HAP-1 (cell line): ENCODE measurements around the gene ANKRD13B.

ENCODE experiments used
- DNase-seq, 2 experiments: peaks; one replicate each; pipeline ENCODE4 v3.0.0-alpha.2; 2016 to 2020; ENCODE audit warnings: low spot score in 2 of 2
- H3K27me3 ChIP-seq: fragments of 250-450 bp; sonication (Bioruptor Pico); 2 replicates; pipeline ENCODE4 v1.5.1; 2020; ENCODE audit warnings: low read depth, mild to moderate bottlenecking, moderate library complexity
- H3K36me3 ChIP-seq: fragments of 250-450 bp; sonication (Bioruptor Pico); replicated peaks from 2 replicates; pipeline ENCODE4 v1.5.1; 2020; ENCODE audit warnings: mild to moderate bottlenecking
- H3K4me1 ChIP-seq: fragments of 250-450 bp; sonication (Bioruptor Pico); 2 replicates; pipeline ENCODE4 v1.5.1; 2020; ENCODE audit warnings: mild to moderate bottlenecking
- H3K4me3 ChIP-seq: fragments of 250-450 bp; sonication (Bioruptor Pico); 2 replicates; pipeline ENCODE4 v1.5.1; 2020; ENCODE audit warnings: mild to moderate bottlenecking, moderate library complexity
- H3K9me3 ChIP-seq: fragments of 250-450 bp; sonication (Bioruptor Pico); 2 replicates; pipeline ENCODE4 v1.5.1; 2020; ENCODE audit warnings: mild to moderate bottlenecking, moderate library complexity
- in situ Hi-C: fragments of 300-500 bp; cut with MboI; formaldehyde crosslinking; loops from 3 replicates; pipeline ENCODE4 v1.14.3; 2020; ENCODE audit warnings: low sequenced_read_pairs, inconsistent platforms, mixed read lengths

The ANKRD13B gene

DNA sequence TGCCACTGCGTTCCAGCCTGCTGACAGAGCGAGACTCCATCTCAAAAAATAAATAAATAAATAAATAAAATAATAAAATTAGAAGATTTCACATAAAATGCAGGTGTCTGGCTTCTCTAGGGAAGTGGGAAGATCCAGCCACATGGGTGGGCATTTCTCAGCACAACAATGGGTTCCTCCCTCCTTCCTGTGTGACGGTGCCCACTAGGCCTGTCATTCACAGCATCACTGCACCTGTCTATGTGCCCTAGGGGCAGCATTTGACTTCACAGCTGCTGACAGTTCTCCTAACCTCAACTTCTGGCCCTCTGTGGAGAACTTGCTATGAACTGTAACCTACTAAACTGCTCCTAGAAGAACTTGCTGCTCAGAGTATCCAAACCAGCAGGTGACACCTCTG is 29.1 kb upstream of the ANKRD13B start:
- no peaks in the 10 kb centered on the region for H3K27me3 ChIP-seq
- H3K4me3 ChIP-seq = no peak overlapping the region
- peaks cover 22% of the 10 kb centered on the region for H3K36me3 ChIP-seq
- in situ Hi-C loops = no loop called here
- DNase-seq = no peak
- peaks cover 12% of the 10 kb centered on the region for H3K4me1 ChIP-seq
- no peaks in the 10 kb centered on the region for H3K9me3 ChIP-seq

DNA sequence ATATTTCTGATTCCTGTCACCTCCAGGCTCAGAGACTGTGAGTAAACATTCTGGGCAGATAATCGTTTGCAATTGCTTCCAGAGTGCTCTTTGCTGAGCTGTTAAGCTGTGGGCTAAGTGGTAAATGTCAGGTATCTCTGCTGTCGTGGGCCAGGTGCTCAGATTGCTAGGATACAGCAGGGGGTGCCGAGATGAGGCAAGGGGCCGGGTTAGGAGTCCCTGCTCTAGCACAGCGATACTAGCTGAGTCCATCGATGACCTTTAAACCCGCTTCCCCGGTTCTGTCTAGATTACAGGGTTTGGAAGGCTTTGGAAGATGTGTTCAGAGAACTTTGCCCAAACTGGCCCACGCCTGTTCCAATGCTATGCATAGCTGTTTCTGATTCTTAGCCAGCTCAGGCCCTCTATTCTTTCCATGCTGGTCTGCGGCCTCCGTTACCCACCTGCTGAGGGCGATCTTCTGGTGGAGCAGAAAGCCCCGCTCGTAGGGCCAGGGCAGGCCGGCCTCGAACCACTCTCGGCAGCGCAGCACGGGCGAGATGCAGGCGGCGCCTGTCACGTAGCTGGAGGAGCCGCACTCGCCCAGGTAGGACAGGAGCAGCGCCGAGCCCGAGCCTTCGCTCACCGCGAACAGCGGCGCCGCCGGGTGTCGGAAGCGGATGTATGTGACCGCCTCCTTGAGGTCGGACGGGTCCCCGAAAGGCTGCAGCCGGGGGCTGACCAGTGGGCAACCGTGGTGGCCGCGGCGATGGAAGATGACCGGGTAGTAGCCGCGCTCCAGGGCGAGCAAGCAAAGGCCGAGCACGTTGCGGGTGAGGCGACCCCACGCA is 27.1 kb upstream of the ANKRD13B start:
- peaks cover 22% of the 10 kb centered on the region for H3K36me3 ChIP-seq
- peak overlapping the region; percentile 56 for H3K4me3 ChIP-seq
- H3K9me3 ChIP-seq = no peaks in the 10 kb centered on the region
- H3K27me3 ChIP-seq = no peaks in the 10 kb centered on the region
- peak in 1 of 2 experiments; percentile 75 for DNase-seq
- H3K4me1 ChIP-seq = peaks cover 12% of the 10 kb centered on the region
- in situ Hi-C loops = loop anchor here (5.0 kb wide), 1 partner anchor 51 kb away; no protein-coding TSS in a partner anchor

DNA sequence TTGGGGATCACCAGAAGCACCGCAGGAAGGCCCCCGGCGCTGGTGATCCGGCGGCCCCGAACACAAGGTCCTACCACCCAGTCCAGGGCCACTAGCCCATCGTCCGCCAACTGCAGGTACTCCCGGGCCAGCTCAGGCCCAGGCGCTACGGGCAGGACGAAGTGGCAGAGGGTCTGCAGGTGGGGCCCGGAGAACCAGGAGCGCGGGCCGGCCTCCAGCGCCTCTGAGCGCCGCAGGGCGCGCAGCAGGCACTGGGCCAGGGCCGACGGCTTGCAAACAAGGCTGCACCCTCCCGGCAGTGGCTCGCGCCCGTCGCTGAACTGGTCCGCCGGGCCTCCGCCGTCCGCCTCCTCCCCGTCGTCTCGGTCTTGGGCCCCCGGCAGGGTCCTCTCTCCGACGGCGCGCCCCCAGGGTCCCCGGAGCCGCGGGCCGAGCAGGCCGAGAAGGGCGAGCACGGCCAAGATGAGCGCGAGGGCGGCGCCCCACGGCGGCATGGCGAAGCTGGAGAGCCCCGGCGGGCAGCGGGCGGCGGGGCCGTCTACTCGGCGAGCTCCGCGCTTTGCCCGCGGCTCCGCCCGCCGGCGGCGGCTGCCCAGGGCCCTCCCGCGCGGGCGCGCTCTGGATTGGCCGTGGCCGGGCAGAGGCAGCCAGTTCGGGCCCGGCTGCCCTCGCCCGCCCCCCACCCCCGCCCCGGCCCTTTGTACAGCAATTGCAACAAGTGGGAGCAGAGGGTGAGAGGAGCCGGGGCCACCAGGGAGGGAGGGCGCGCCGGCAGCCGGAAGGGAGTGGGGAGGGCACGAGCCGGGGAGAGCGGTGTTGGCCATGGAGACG is 26.2 kb upstream of the ANKRD13B start, which contains the start of gene ABHD15:
Gene ABHD15 (minus strand): TSS at position 565 of the 831 bp plus-strand sequence. CDS start 71 bp downstream, at position 494.
- in situ Hi-C loops = loop anchor here (5.0 kb wide), 1 partner anchor 51 kb away; no protein-coding TSS in a partner anchor
- Histone ChIP-seq H3K9me3 (no peaks in the 10 kb centered on the region), H3K4me3 (peak within 1 kb of the TSS; percentile 56), H3K4me1 (peaks cover 12% of the 10 kb centered on the region), H3K36me3 (peaks cover 15% of the 10 kb centered on the region), H3K27me3 (no peaks in the 10 kb centered on the region)
- DNase-seq = peak; percentile 45 to 72

DNA sequence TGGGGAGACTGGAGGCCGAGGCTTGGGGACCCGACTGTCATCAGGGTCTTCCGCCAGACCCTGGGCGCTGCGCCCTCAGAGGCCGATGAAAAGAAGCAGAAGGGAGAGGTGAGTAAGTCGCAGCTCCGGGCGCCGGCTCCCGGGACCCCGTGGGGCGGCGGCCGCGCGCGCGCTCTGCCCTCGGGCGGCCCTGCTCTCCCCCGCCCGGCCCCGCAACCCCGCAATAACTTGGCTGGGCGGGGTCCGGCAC is 25.7 kb upstream of the ANKRD13B start:
- Histone ChIP-seq H3K9me3 (no peaks in the 10 kb centered on the region), H3K4me3 (peak overlapping the region; percentile 56), H3K27me3 (no peaks in the 10 kb centered on the region), H3K36me3 (peaks cover 18% of the 10 kb centered on the region), H3K4me1 (peaks cover 12% of the 10 kb centered on the region)
- in situ Hi-C loops = loop anchor here (5.0 kb wide), 1 partner anchor 50 kb away; no protein-coding TSS in a partner anchor
- DNase-seq = no peak

DNA sequence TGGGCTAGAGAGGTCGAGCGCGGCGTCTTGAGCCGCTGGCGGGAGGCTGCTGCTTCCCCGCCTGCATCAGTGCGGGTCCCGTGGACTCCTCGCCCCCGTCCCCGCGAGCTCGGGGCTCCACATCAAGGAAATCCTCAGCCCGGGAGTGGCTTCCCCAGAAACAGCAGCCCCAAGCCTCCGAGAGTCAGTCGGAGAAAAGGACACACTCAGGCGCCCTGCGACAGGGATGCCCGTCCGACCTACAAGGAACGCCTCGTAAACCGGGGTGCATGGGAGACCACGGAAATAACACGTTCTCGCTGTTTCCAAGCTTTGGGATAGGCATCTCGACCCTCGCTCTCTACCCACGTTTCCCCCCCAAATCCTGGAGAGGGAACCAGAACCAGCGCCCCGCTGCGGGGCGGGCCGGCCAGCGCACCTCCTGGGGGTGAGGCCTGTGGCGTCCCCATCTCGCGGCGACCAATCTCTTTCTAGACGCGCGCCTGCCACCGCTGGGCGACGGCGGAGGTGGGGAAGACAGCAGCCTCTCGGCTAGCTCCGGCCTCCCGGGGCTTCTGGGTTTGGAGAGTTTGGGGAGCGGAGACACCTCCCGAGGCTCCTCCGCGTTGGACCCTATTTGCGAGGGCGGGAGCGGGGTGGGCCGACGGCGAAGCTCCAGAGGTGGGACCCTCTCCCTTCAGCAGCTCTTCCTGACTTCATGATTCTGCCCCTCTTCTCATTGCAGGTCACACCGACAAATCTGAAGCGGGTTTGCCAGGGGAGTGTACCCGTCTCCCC is 25.2 kb upstream of the ANKRD13B start:
- Histone ChIP-seq H3K4me1 (peaks cover 12% of the 10 kb centered on the region), H3K36me3 (peaks cover 15% of the 10 kb centered on the region), H3K4me3 (peak overlapping the region; percentile 56), H3K9me3 (no peaks in the 10 kb centered on the region), H3K27me3 (no peaks in the 10 kb centered on the region)
- in situ Hi-C loops = loop anchor here (5.0 kb wide), 1 partner anchor 50 kb away; no protein-coding TSS in a partner anchor
- peak; percentile 63 to 85 for DNase-seq

DNA sequence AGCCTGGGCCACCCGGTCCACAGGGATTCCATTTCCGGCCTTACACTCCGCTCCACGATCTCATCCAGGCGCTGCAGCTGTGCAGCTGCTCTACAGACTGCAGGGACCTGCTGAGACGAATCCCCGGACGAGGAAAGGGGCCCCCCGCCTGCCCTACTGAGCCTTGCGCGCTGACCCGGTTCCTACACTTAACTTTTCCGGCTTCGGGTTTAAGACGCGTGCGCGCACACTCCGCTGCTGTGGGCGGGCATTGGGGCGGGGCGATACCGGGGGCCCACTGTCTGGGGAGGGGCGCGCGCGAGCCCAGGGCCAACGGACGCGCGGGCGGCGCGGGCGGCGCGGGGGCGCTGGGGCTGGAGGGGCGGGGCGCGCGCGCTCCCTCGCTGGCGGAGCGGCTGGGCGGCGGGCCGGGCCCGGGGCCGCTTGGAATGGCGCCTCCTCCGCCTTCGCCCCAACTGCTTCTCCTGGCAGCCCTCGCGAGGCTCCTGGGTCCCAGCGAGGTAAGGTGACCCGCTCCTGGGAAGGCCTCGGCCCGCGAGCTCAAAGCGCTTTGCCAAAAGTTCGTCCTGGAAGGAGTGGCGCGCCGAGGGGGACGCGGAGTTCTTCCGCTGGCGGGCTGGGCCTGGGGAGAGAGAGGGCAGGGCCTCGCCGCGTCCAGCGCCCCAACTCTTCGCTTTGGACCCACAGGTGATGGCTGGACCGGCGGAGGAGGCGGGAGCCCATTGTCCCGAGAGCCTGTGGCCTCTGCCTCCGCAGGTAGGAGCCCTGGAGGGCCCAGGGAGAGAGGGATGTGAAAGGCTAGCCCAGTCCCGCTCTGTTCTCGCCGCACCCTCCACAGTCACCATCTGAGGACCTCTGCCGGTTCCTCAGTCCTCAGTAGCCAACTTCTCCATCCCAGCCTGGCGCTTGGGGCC is 24.3 kb upstream of the ANKRD13B start, which contains the start of gene TP53I13:
Gene TP53I13 (plus strand): TSS at position 371 of the 914 bp plus-strand sequence. CDS start 58 bp downstream, at position 429.
- H3K27me3 ChIP-seq = no peaks in the 10 kb centered on the region
- in situ Hi-C loops = loop anchor here (5.0 kb wide), 1 partner anchor 49 kb away; no protein-coding TSS in a partner anchor

DNA sequence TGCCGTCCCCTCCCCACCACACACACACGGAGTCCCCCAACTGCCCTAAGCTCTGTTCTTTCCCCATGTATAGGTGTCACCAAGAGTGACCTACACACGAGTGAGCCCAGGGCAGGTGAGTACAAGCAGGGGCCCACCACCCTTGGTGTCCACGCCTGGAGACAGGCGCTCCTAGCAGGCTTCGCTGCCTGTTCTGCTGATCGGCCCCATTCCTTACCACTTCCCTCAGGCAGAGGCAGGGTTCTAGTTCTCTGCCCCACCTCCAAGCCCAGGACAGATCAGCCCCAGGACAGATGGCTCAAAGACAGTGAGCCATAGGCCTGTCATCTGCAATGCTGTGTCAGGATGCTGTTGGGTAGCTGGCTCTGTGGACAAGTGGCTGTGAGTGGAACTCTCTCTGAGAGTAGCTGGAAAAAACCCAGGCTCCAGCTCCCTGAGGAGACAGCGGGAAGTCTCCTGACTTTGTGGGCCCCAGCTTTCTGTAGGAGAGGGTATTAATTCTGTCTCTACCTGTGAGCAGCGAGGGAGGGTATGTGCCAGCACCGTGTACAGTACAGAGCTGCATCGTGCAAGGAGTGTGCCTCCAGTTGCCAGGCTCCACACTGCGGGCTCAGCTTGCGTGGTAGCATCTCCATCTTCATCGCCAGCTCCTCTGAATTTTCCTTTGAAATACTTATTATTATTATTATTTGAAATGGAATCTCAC is 23.5 kb upstream of the ANKRD13B start:
- in situ Hi-C loops = loop anchor here (5.0 kb wide), 1 partner anchor 48 kb away; no protein-coding TSS in a partner anchor
- peaks cover 20% of the 10 kb centered on the region for H3K36me3 ChIP-seq
- H3K27me3 ChIP-seq = no peaks in the 10 kb centered on the region
- peak in 1 of 2 experiments; percentile 11 for DNase-seq
- peaks cover 9% of the 10 kb centered on the region for H3K4me1 ChIP-seq
- H3K4me3 ChIP-seq = peak overlapping the region; percentile 56
- no peaks in the 10 kb centered on the region for H3K9me3 ChIP-seq

More for the DNA sequence above, 24.3 kb upstream of the ANKRD13B start, which contains the start of gene TP53I13:
- H3K4me3 ChIP-seq = peak within 1 kb of the TSS; percentile 56
- no peaks in the 10 kb centered on the region for H3K9me3 ChIP-seq
- DNase-seq = peak; percentile 82 to 96
- peaks cover 19% of the 10 kb centered on the region for H3K36me3 ChIP-seq
- H3K4me1 ChIP-seq = peaks cover 12% of the 10 kb centered on the region

DNA sequence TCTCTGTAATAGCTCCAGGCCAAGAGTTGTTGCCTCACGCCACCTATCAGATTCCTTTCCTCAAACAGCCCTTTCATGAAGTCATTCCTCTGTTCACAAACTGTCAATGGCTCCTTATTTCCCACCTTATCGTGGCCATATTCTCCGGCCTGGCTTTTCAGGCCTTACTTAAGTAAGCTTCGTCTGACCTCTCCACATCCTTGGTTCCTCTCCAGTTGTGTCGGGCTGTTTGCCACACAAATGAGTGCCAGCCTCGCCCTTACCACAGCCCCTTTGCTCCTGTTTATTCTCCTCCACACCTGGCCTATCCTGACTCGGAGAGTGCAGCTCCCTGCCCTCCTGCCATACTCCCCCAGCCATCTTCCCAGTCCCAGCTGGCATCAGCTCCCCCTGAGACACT is 22.4 kb upstream of the ANKRD13B start:
- Histone ChIP-seq H3K9me3 (no peaks in the 10 kb centered on the region), H3K36me3 (peaks cover 28% of the 10 kb centered on the region), H3K4me1 (peaks cover 1% of the 10 kb centered on the region), H3K4me3 (no peak overlapping the region), H3K27me3 (no peaks in the 10 kb centered on the region)
- DNase-seq = no peak
- in situ Hi-C loops = no loop called here

DNA sequence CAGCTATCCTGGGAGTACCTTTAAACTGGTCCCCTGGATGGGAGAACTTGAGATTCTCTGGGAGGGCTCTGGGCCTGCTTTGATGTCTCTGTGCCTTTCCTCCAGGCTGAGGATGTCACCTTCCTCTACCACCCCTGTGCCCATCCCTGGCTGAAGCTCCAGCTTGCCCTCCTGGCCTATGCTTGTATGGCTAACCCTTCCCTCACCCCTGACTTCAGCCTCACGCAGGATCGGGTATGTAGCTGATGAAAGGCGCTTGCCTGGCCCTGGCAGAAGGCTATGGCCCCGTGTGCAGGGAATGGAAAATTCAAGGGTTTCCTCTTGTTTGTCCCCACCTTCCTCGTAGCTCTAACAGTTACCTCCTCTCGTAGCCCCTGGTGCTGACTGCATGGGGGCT is 21.4 kb upstream of the ANKRD13B start:
- Histone ChIP-seq H3K9me3 (no peaks in the 10 kb centered on the region), H3K4me3 (no peak overlapping the region), H3K36me3 (peaks cover 37% of the 10 kb centered on the region), H3K27me3 (no peaks in the 10 kb centered on the region), H3K4me1 (no peaks in the 10 kb centered on the region)
- in situ Hi-C loops = no loop called here
- DNase-seq = peak in 1 of 2 experiments; percentile 8

DNA sequence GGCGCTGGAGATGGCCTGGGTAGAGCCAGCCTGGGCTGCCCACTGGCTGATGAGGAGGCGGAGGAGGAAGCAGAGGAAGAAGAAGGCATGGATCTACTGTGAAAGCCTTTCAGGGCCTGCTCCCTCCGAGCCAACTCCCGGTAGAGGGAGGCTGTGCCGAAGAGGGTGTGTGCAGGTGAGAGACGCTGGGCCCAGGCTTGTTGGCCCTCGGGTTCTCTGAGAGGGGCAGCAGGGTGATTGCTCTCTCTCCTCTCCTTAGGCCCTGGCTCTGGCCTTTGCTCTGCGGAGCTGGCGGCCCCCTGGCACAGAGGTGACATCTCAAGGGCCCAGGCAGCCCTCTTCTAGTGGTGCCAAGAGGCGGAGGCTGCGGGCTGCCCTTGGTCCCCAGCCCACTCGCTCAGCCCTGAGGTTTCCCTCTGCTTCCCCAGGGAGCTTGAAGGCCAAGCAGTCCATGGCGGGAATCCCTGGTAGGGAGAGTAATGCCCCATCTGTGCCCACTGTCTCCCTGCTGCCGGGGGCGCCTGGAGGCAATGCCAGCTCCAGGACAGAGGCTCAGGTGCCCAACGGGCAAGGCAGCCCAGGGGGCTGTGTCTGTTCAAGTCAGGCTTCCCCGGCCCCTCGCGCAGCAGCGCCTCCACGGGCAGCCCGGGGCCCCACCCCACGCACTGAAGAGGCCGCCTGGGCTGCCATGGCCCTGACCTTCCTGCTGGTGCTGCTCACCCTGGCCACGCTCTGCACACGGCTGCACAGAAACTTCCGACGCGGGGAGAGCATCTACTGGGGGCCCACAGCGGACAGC is 20.9 kb upstream of the ANKRD13B start:
- in situ Hi-C loops = no loop called here
- Histone ChIP-seq H3K4me3 (no peak overlapping the region), H3K27me3 (no peaks in the 10 kb centered on the region), H3K36me3 (peaks cover 43% of the 10 kb centered on the region), H3K9me3 (no peaks in the 10 kb centered on the region), H3K4me1 (no peaks in the 10 kb centered on the region)
- peak in 1 of 2 experiments; percentile 9 for DNase-seq
